Skin epidermis (tissue), 12 donors: ENCODE data around the gene ATF4.

ENCODE experiments used
- H3K27ac ChIP-seq, 21 experiments: fragments of 200-600 bp; sonication (generic) in 11 of 21; one replicate each; pipeline ENCODE4 v1.5.0; 2020; ENCODE audit warnings: mild to moderate bottlenecking in 3 of 21, inconsistent platforms in 2 of 21, moderate library complexity in 2 of 21
- H3K4me3 ChIP-seq, 7 experiments: fragments of 200-600 bp; sonication (generic) in 2 of 7; one replicate each; pipeline ENCODE4 v1.5.0; 2020; ENCODE audit warnings: inconsistent platforms in 2 of 7, mild to moderate bottlenecking in 2 of 7, moderate library complexity in 1 of 7

The ATF4 gene

GRCh38 chr22:39488563-39489083 is 31.7 kb upstream of the ATF4 start:
- Histone ChIP-seq H3K4me3 (no peak overlapping the region), H3K27ac (no peak overlapping the region)

DNA sequence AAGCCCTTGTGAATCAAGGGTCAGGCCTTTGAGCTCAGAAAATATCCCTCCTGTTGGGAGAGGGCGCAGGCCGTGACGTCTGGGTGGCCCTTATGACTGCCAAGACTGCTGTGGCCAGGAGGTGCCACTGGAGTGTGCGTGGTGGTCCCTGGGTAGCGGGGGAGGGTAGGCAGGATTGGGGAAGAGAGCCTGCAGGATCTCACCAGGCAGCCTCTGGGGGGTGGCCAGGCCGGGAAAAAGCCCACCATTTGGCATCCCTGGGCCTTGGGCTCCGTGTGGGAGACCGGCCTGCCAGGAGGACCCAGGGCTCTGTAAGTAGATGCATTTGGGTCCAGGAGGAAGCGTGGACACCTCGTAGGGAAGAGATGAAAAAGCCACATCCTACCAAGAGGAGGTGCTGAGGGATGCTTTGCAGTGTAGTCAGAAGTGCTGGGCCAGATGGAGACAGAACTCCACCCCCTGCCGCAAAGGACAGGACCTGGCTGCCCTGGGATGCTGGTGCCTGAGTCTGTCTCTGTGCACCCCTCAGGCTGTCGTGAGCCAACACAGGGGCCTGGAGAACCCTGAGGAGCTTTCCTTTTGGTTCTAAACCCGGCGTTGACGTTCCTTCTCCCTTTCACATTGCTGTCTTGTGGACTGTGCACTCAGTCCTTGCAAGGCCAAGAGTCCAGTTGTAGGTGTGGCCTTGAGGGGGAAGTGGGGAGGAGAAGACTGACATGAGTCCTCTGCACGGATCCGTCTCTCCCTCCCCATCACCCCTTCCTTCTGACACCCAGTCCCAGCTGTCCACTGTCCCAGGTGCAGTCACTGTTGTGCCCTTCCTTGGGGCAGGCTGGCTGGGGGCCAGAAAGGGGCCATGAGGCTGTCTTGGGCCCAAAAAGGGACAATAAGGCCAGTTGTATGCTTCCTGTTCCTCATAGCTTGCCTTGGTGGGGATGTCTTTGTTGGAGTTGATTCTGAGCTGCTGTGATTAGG is 31.0 kb upstream of the ATF4 start:
- Histone ChIP-seq H3K27ac (no peak overlapping the region), H3K4me3 (no peak overlapping the region)

- Histone ChIP-seq H3K27ac (no peak overlapping the region), H3K4me3 (no peak overlapping the region)
These were observed 30.1 kb upstream of the ATF4 start for GRCh38 chr22:39490135-39490798.

GRCh38 chr22:39490966-39491680 is 29.2 kb upstream of the ATF4 start:
- Histone ChIP-seq H3K27ac (no peak overlapping the region), H3K4me3 (no peak overlapping the region)

GRCh38 chr22:39491696-39492095 is 28.7 kb upstream of the ATF4 start:
- Histone ChIP-seq H3K27ac (no peak overlapping the region), H3K4me3 (no peak overlapping the region)

GRCh38 chr22:39492186-39492585 is 28.2 kb upstream of the ATF4 start:
- Histone ChIP-seq H3K4me3 (no peak overlapping the region), H3K27ac (no peak overlapping the region)

- Histone ChIP-seq H3K27ac (peak overlapping the region in 6 of 21 experiments; percentile 0 to 70 (median 50)), H3K4me3 (no peak overlapping the region)
These were observed 26.6 kb upstream of the ATF4 start for GRCh38 chr22:39493759-39494158.

GRCh38 chr22:39494471-39495120 is 25.8 kb upstream of the ATF4 start:
- Histone ChIP-seq H3K27ac (peak overlapping the region in 8 of 21 experiments; percentile 0 to 70 (median 50)), H3K4me3 (no peak overlapping the region)

DNA sequence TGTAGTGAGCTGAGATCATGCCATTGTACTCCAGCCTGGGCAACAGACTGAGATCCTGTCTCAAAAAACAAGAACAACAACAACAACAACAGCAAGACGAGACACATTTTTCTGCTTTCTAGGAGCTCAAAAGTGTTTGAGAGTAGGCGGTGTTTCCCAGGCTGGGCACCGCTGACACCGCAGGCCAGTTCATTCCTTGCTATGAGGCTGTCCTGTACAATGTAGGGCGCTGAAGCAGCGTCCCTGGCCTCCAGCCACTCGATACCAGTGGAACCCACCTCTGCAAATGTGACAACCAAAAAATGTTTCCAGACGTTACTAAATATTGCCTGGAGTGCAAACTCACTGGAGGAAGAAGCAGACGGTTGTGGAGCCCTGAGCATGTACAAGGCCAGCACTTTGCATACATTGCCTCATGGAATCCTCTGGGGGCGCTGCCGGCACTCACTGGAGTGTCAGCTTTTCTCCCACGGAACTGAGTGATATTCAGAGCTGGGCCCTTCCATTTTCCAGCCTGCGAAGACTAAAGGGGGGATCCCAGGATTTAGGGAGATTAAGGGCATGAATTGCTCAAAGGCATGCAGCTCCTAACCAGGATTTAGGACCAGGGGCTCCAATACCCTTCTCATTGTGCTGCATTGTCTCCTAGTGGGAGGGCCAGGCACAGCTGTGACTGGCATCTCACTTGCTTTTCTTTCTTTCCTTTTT is 24.1 kb upstream of the ATF4 start:
- no peak overlapping the region for H3K4me3 ChIP-seq

DNA sequence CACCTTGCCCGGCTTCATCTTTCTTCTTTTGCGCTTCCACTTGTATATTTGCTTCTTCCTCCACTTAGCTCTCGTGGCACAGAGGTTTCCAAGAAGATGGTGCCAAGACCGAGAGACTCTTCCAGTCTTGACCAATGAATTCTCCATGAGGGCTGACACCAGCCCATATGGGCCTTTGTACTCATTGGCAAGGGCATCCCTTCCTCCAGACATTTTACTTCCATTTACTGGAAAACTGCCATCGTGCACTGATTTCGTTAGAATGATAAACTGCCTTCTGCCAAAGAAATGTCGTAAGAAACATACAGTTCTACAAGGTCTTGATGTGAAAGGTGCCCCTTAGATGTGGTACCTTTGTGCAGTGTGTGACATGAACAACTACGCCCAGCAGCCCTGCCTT is 22.9 kb upstream of the ATF4 start:
- H3K4me3 ChIP-seq, result no peak overlapping the region
- peak overlapping the region in 1 of 21 experiments; percentile 1 for H3K27ac ChIP-seq

More for the DNA sequence above, 24.1 kb upstream of the ATF4 start:
- peak overlapping the region in 9 of 21 experiments; percentile 0 to 55 (median 22) for H3K27ac ChIP-seq

DNA sequence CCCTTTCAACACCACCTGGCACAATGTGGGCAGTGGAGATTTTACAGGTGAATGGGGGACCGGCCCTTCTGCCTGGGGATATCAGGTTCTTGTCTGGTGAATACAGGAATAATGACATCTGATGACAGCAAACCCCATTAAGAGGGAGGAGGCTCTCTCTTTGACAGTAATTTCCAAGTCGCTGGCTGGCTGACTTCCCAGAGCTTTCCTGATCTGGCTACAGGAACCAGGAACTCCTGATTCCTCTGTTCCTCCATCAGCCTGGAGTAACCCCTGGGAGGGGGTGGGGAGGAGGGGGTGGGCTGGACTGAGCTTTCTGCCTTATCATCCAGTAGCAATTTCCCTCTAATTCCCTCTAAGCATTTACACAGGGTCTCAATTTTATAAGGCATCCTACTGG is 22.0 kb upstream of the ATF4 start:
- Histone ChIP-seq H3K27ac (peak overlapping the region in 9 of 21 experiments; percentile 9 to 64 (median 45)), H3K4me3 (no peak overlapping the region)

GRCh38 chr22:39498802-39499201 is 21.6 kb upstream of the ATF4 start:
- peak overlapping the region in 9 of 21 experiments; percentile 9 to 64 (median 45) for H3K27ac ChIP-seq

DNA sequence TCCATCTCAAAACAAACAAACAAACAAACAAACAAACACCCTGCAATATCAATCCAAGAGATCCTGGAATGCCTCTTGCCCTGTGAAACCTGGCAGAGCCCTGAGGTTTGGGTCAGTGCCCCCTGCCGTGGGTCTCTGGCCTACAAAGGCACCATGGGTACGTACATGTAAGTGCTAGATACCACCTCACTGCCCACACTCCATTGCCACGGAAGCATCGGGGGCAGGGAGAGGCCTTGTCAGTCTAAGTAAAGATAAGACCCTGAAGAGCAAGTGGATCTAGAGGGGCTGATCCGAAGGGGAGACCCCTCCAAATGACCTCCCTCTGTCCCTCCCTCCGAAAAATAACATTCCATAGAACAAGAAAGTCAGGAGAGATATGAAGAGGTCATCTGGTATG is 20.3 kb upstream of the ATF4 start:
- peak overlapping the region in 4 of 21 experiments; percentile 46 to 88 (median 86) for H3K27ac ChIP-seq
- H3K4me3 ChIP-seq, result no peak overlapping the region

More at GRCh38 chr22:39498802-39499201, 21.6 kb upstream of the ATF4 start:
- no peak overlapping the region for H3K4me3 ChIP-seq

DNA sequence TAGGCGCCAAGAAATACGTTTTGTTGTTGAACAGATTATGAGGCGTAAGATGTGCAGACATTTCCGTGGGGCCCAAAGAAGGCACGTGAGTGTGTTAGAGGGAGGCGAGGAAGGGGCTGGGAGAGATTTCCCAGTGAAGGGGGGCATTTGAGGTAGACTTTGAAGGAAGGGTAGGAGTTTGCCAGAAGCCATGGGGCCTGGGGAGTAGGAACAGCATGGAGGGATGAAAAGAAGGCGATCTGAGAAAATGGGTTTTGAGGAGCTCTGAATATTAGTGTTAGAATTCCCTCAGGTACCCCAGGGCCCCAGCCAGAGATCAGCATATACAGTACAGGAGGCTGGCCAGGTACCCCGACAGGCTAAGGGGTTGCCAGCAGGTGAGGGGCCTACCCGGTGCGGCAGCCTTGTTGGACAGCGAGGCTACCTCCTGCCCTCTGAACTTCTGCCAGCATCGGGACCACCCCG is 18.7 kb upstream of the ATF4 start:
- Histone ChIP-seq H3K27ac (peak overlapping the region in 20 of 21 experiments; percentile 61 to 90 (median 86)), H3K4me3 (peak overlapping the region; percentile 80 to 100 (median 97))

GRCh38 chr22:39502109-39502788 is 18.1 kb upstream of the ATF4 start, which contains the start of gene MIEF1:
TSS of gene MIEF1 (plus strand) at chr22:39502290. CDS start at chr22:39511295, 9,005 bp downstream.
- Histone ChIP-seq H3K27ac (peak within 1 kb of the TSS in 20 of 21 experiments; percentile 61 to 90 (median 86)), H3K4me3 (peak within 1 kb of the TSS; percentile 80 to 100 (median 97))

DNA sequence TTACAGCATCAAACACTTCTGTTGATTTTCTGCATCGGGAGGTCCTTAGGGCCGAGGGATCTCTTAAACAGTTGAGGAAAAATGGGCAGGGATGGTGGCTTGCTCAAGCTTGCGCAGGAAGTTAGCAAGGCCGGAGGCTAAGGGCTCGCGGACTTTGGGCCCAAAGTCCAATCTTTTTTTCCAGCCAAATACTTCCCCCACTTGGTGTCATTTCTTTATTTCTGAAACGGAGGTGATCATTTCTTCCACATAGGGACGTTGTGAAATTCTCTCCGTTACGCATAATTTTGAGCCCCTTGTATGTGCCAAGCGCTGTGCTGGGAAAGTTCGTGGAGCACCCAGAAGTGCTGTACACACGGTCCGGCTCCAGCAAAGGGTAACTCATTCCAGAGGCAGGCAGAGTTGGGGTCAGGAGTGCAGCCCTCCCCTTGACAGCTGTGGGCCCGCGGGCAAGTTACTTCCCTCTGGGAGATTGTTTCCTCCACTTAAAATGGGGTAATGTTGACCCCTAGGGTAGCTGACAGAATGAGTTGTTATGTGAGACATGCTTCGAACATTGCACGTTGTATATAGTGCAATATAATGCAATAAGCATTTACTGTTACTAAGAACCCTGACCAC is 17.5 kb upstream of the ATF4 start:
- peak overlapping the region; percentile 80 to 100 (median 97) for H3K4me3 ChIP-seq
- H3K27ac ChIP-seq, result peak overlapping the region in 20 of 21 experiments; percentile 49 to 90 (median 86)

- H3K4me3 ChIP-seq, result peak overlapping the region in 1 of 7 experiments; percentile 80
- peak overlapping the region in 2 of 21 experiments; percentile 87 for H3K27ac ChIP-seq
These were observed 16.7 kb upstream of the ATF4 start for GRCh38 chr22:39503630-39504029.
